Measurements from ENCODE around the gene HHIPL2. TPM values are rescaled to one million over a fixed set of nuclear protein-coding genes. Genes with fewer than 3 reads are reported as not detected.

Gene HHIPL2
- total RNA-seq, 1 donor from 2014 or later: not detected

Other genes with a start within 250 kb of the HHIPL2 start
- 10.4 TPM for gene TAF1A, start 41.8 kb upstream of the HHIPL2 start, total RNA-seq (ENCODE audit: unreplicated experiment)
- 65.4 TPM for gene MIA3, start 70.0 kb upstream of the HHIPL2 start, total RNA-seq (ENCODE audit: unreplicated experiment)
- gene AIDA, start 164.4 kb upstream of the HHIPL2 start, total RNA-seq (ENCODE audit: unreplicated experiment): 73.3 TPM
- gene BROX, start 164.5 kb upstream of the HHIPL2 start, total RNA-seq (ENCODE audit: unreplicated experiment): 19.0 TPM
- not detected for gene FAM177B, start 189.1 kb upstream of the HHIPL2 start, total RNA-seq (ENCODE audit: unreplicated experiment)

Measured in glutamatergic neuron (in vitro differentiated cells).